CD4-positive, alpha-beta memory T cell (primary cell): ENCODE data around the gene DPAGT1. TPM values are rescaled to one million over a fixed set of nuclear protein-coding genes. Genes with fewer than 3 reads are reported as not detected.

Experiments used
- CTCF ChIA-PET: fragments of 350-600 bp; sonication (Branson Sonifier 250); formaldehyde crosslinking; loops from one replicate; lab custom pipeline; 2021; ENCODE audit warnings: inconsistent platforms; ENCODE audit not compliant: partially characterized antibody; lab: Charles Lee
- POLR2A ChIA-PET: fragments of 350-600 bp; sonication (Branson Sonifier 250); formaldehyde crosslinking; loops from one replicate; lab custom pipeline; 2021; ENCODE audit not compliant: partially characterized antibody; lab: Charles Lee
- DNase-seq, 5 donors: peaks; one replicate each; pipeline versions ENCODE4 v3.0.0 to v3.0.0-alpha.2; 2020 to 2022; ENCODE audit warnings: mixed read lengths in 1 of 5
- H3K27ac ChIP-seq: one replicate; pipeline ENCODE4 v1.7.0; 2013; ENCODE audit warnings: low read depth, low read length
- H3K27me3 ChIP-seq: 2 replicates; pipeline ENCODE4 v1.7.0; 2013; ENCODE audit warnings: mild to moderate bottlenecking, low read length, moderate library complexity; ENCODE audit not compliant: insufficient read depth
- H3K36me3 ChIP-seq: 2 replicates; pipeline ENCODE4 v1.7.0; 2013; ENCODE audit warnings: mild to moderate bottlenecking, low read length, moderate library complexity; ENCODE audit not compliant: insufficient read depth
- H3K4me1 ChIP-seq: 2 replicates; pipeline ENCODE4 v1.7.0; 2013; ENCODE audit warnings: mild to moderate bottlenecking, low read length, moderate library complexity; ENCODE audit not compliant: insufficient read depth
- H3K4me3 ChIP-seq, 2 donors: one replicate each; pipeline ENCODE4 v1.7.0; 2013; ENCODE audit warnings: low read length in 2 of 2, mild to moderate bottlenecking in 1 of 2
- H3K9me3 ChIP-seq, 2 donors: one replicate each; pipeline ENCODE4 v1.7.0; 2013; ENCODE audit warnings: low read length in 2 of 2, control low read depth in 1 of 2; ENCODE audit not compliant: control insufficient read depth in 1 of 2
- H3K27ac Mint-ChIP-seq, 7 donors: one replicate each; pipeline ENCODE4 v1.8.0; 2020 to 2021; ENCODE audit warnings: mixed read lengths in 7 of 7, mild to moderate bottlenecking in 6 of 7, inconsistent platforms in 3 of 7, moderate library complexity in 3 of 7
- H3K27me3 Mint-ChIP-seq, 2 donors: one replicate each; pipeline ENCODE4 v1.8.0; 2020 to 2021; ENCODE audit warnings: mixed read lengths in 2 of 2
- H3K36me3 Mint-ChIP-seq, 2 donors: one replicate each; pipeline ENCODE4 v1.8.0; 2020 to 2021; ENCODE audit warnings: mixed read lengths in 2 of 2, inconsistent platforms in 1 of 2, mild to moderate bottlenecking in 1 of 2
- H3K4me1 Mint-ChIP-seq, 4 donors: one replicate each; pipeline ENCODE4 v1.8.0; 2020 to 2021; ENCODE audit warnings: mixed read lengths in 4 of 4, mild to moderate bottlenecking in 1 of 4
- H3K4me3 Mint-ChIP-seq, 8 donors: one replicate each; pipeline ENCODE4 v1.8.0; 2020 to 2021; ENCODE audit warnings: mixed read lengths in 8 of 8, mild to moderate bottlenecking in 7 of 8, moderate library complexity in 6 of 8, inconsistent platforms in 3 of 8
- H3K9me3 Mint-ChIP-seq, 8 donors: one replicate each; pipeline ENCODE4 v1.8.0; 2020 to 2021; ENCODE audit warnings: mixed read lengths in 8 of 8, mild to moderate bottlenecking in 5 of 8, inconsistent platforms in 3 of 8, moderate library complexity in 1 of 8
- intact Hi-C: fragments of 100-400 bp; cut with micrococcal nuclease; formaldehyde crosslinking; loops from one replicate; pipeline ENCODE4 v1.15.1; 2023
- polyA plus RNA-seq, 2 donors: library from polyadenylated mRNA; unstranded; fragments of 300-500 nt; fragmentation: Illumina TruSeq; gene quantifications; one replicate each; pipeline ENCODE4 v1.2.3, GENCODE V29; 2021
- total RNA-seq, 2 experiments: library from RNA; stranded (reverse); gene quantifications; one replicate each; pipeline ENCODE4 v1.2.3, GENCODE V29; 2021

Gene DPAGT1
- total and polyA plus RNA-seq, 4 experiments from 2014 or later: 32.9 to 52.3 (median 52.2) TPM

DNA sequence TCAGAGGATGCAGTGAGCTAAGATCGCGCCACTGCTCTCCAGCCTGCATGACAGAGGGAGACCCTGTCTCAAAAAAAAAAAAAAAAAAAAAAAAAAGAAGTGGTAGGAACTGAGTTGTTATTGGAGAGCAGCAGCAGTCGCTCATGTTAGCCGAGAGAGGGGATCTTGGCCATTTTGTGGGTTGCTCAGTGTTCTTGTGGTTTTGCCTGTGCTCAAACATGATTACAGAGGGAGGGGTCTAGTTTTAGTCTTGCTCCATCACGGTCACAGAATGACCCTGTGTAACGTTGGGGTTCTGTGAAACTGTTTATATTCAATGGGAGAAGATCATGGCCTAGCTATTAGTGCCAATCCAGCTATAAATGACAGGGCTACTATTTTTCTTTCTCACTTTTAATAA lies 1.9 kb downstream of the DPAGT1 start:
- peaks cover 0 to 8% (median 0%) of the 10 kb centered on the region in 8 donors for H3K9me3 Mint-ChIP-seq
- peaks cover 19 to 49% of the 10 kb centered on the region in 2 donors for H3K36me3 Mint-ChIP-seq
- intact Hi-C loops: loop anchor here (5.0 kb wide), 3 partner anchors 172 to 1957 kb away; partner anchors contain the start of genes BCL9L and PAFAH1B2
- DNase-seq: no peak
- peaks cover 24 to 60% (median 46%) of the 10 kb centered on the region in 4 donors for H3K4me1 Mint-ChIP-seq
- Histone ChIP-seq H3K4me1 (peaks cover 39% of the 10 kb centered on the region), H3K27me3 (no peaks in the 10 kb centered on the region), H3K36me3 (peaks cover 17% of the 10 kb centered on the region), H3K27ac (no peak overlapping the region), H3K9me3 (no peaks in the 10 kb centered on the region), H3K4me3 (no peak overlapping the region)
- ChIA-PET POLR2A (interaction anchor here (0.7 to 6.0 kb wide), 4 partner anchors 9 to 142 kb away, joined by 3 to 109 read pairs (median 4); partner anchors contain the start of gene HINFP), CTCF (interaction anchor here (1.0 to 2.1 kb wide), 7 partner anchors 9 to 80 kb away, joined by 3 to 6 read pairs (median 5); partner anchors contain the start of genes HMBS and VPS11)
- H3K27ac Mint-ChIP-seq: peak overlapping the region in 1 of 7 donors; percentile 93
- H3K27me3 Mint-ChIP-seq: peaks cover 0 to 1% of the 10 kb centered on the region in 2 donors
- H3K4me3 Mint-ChIP-seq: peak overlapping the region in 5 of 8 donors; percentile 93 to 99 (median 97)

DNA sequence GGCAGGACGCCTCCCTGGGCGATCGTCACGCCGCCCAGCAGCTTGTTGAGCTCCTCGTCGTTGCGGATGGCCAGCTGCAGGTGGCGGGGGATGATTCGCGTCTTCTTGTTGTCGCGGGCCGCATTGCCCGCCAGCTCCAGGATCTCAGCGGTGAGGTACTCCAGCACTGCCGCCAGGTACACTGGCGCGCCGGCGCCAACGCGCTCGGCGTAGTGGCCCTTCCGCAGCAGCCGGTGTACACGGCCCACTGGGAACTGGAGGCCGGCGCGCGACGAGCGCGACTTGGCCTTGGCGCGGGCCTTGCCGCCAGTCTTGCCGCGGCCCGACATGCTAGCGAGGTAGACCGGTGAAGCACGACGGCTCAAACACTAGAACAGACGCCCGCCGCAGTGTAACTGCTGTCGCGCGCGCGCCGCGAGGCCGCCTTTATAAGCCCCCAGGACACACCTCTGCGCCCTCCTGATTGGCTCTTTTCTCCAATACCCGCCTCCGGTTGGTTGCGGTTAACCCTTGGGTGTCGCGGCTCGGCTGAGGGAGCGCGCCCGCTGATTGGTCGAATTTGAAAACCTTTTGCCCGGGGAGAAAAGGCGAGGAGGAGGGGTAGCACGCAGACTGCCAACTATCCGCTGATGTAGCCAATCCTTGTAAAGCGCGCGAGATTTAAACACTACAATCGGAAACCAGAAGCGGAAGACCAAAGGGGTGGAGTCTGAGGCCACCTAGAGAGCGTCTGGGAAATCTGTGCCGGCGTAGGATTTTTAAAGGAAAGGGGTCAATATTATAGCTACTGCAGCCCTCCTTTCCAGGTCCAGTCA lies 6.4 kb downstream of the DPAGT1 start:
- Histone ChIP-seq H3K4me3 (peak overlapping the region; percentile 42 to 87), H3K4me1 (peaks cover 34% of the 10 kb centered on the region), H3K9me3 (no peaks in the 10 kb centered on the region), H3K36me3 (peaks cover 17% of the 10 kb centered on the region), H3K27ac (peak overlapping the region; percentile 81), H3K27me3 (no peaks in the 10 kb centered on the region)
- Mint-ChIP-seq H3K4me3 (peak overlapping the region; percentile 84 to 97 (median 93)), H3K9me3 (peaks cover 0 to 12% (median 0%) of the 10 kb centered on the region in 8 donors), H3K27me3 (peaks cover 0 to 1% of the 10 kb centered on the region in 2 donors), H3K36me3 (peaks cover 19 to 44% of the 10 kb centered on the region in 2 donors), H3K27ac (peak overlapping the region; percentile 86 to 96 (median 93)), H3K4me1 (peaks cover 22 to 52% (median 38%) of the 10 kb centered on the region in 4 donors)
- ChIA-PET CTCF (interaction anchor here (0.7 to 2.7 kb wide), 22 partner anchors 10 to 243 kb away, joined by 3 to 14 read pairs (median 4); partner anchors contain the start of genes C2CD2L, CBL, HINFP and HMBS), POLR2A (interaction anchor here (0.6 to 5.9 kb wide), 45 partner anchors 10 to 657 kb away, joined by 3 to 210 read pairs (median 6); partner anchors contain the start of genes ABCG4, C2CD2L, CBL and CENATAC)
- intact Hi-C loops: loop anchor here (1.0 to 5.0 kb wide), 12 partner anchors 10 to 168 kb away; partner anchors contain the start of genes ABCG4, BCL9L, C2CD2L and CENATAC
- peak; percentile 99 to 100 (median 100) for DNase-seq

DNA sequence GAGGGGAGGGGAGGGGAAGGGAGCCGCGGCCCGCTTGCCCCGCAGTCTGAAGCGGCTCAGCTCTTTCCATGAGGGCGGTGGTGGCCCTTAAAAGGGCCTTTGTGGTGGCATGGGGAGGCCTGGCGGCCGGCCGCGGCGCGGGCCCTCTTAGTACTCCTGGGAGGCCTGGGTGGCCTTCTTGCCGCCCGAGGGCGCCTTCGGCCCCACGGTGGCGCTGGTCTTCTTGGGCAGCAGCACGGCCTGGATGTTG lies 6.9 kb downstream of the DPAGT1 start:
- peaks cover 17 to 47% (median 32%) of the 10 kb centered on the region in 4 donors for H3K4me1 Mint-ChIP-seq
- ChIA-PET POLR2A (interaction anchor here (0.6 to 5.9 kb wide), 43 partner anchors 9 to 656 kb away, joined by 3 to 210 read pairs (median 7); partner anchors contain the start of genes ABCG4, C2CD2L, CBL and CENATAC), CTCF (interaction anchor here (0.6 to 2.7 kb wide), 22 partner anchors 9 to 243 kb away, joined by 3 to 14 read pairs (median 4); partner anchors contain the start of genes C2CD2L, CBL, HINFP and HMBS)
- Histone ChIP-seq H3K27me3 (no peaks in the 10 kb centered on the region), H3K27ac (peak overlapping the region; percentile 81), H3K4me3 (peak overlapping the region; percentile 42 to 87), H3K9me3 (no peaks in the 10 kb centered on the region), H3K36me3 (peaks cover 17% of the 10 kb centered on the region), H3K4me1 (peaks cover 29% of the 10 kb centered on the region)
- H3K36me3 Mint-ChIP-seq: peaks cover 19 to 43% of the 10 kb centered on the region in 2 donors
- DNase-seq: no peak
- H3K27me3 Mint-ChIP-seq: peaks cover 0 to 1% of the 10 kb centered on the region in 2 donors
- peak overlapping the region; percentile 84 to 97 (median 93) for H3K4me3 Mint-ChIP-seq
- H3K27ac Mint-ChIP-seq: peak overlapping the region; percentile 86 to 96 (median 93)
- intact Hi-C loops: loop anchor here (1.0 to 5.0 kb wide), 12 partner anchors 9 to 167 kb away; partner anchors contain the start of genes ABCG4, BCL9L, C2CD2L and CENATAC
- H3K9me3 Mint-ChIP-seq: peaks cover 0 to 12% (median 0%) of the 10 kb centered on the region in 8 donors

DNA sequence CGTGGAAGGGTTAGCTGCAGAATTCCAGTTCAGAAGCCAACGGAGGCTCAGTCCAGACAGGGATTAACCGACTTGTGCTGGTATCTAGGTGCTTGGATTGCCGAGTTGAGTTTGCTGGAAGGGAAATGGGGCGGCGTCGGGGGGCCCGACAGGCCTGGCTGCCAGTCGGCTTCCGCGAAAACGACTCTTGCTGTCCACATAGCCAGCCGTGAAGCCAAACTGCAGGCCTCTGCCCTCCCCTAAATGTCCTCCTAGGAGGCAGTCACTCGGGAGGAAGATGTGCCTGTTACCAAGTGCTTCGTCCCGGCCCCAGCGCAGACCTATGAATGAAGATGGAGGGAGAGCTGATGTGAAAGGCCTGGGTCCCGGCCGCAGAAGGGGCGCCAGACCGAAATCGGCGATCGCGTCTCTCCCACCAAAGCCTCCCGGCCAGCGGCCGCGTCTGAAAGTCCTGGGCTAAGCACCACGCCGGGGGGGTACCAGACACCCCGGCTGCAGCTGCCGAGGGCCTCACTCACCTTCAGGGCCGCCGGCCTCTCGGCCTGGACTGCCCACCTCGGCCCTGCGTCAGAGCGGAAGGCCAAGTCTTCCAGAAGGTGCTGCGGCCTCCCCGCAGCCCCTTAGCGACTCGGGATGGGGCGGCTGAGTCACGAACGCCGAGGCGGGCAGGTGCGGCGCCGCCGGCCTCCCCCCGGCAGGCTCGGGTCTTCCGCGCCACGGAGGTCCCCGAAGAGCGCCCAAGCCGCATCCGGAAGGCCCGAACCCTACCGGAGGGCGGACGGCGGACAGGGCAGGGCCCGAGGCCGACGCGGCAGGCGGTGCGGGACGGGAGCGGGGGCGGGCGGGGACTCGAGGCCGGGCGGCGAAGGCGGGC lies 7.5 kb downstream of the DPAGT1 start:
- peak; percentile 21 to 64 (median 41) for DNase-seq
- Mint-ChIP-seq H3K9me3 (peaks cover 0 to 12% (median 0%) of the 10 kb centered on the region in 8 donors), H3K36me3 (peaks cover 19 to 43% of the 10 kb centered on the region in 2 donors), H3K4me3 (peak overlapping the region; percentile 90 to 97 (median 93)), H3K4me1 (peaks cover 17 to 45% (median 31%) of the 10 kb centered on the region in 4 donors), H3K27me3 (peaks cover 0 to 1% of the 10 kb centered on the region in 2 donors), H3K27ac (peak overlapping the region; percentile 92 to 96 (median 93))
- ChIA-PET CTCF (interaction anchor here (0.6 to 2.7 kb wide), 18 partner anchors 9 to 244 kb away, joined by 3 to 14 read pairs (median 5); partner anchors contain the start of genes C2CD2L, CBL, HINFP and HMBS), POLR2A (interaction anchor here (0.8 to 5.9 kb wide), 43 partner anchors 9 to 656 kb away, joined by 3 to 210 read pairs (median 7); partner anchors contain the start of genes ABCG4, C2CD2L, CBL and CENATAC)
- H3K27me3 ChIP-seq: no peaks in the 10 kb centered on the region
- H3K4me3 ChIP-seq: peak overlapping the region; percentile 18 to 87
- H3K9me3 ChIP-seq: no peaks in the 10 kb centered on the region
- intact Hi-C loops: loop anchor here (2.0 kb wide), 1 partner anchor 55 kb away; the partner anchor contains the start of gene ABCG4
- H3K27ac ChIP-seq: peak overlapping the region; percentile 81
- peaks cover 17% of the 10 kb centered on the region for H3K36me3 ChIP-seq
- peaks cover 27% of the 10 kb centered on the region for H3K4me1 ChIP-seq

DNA sequence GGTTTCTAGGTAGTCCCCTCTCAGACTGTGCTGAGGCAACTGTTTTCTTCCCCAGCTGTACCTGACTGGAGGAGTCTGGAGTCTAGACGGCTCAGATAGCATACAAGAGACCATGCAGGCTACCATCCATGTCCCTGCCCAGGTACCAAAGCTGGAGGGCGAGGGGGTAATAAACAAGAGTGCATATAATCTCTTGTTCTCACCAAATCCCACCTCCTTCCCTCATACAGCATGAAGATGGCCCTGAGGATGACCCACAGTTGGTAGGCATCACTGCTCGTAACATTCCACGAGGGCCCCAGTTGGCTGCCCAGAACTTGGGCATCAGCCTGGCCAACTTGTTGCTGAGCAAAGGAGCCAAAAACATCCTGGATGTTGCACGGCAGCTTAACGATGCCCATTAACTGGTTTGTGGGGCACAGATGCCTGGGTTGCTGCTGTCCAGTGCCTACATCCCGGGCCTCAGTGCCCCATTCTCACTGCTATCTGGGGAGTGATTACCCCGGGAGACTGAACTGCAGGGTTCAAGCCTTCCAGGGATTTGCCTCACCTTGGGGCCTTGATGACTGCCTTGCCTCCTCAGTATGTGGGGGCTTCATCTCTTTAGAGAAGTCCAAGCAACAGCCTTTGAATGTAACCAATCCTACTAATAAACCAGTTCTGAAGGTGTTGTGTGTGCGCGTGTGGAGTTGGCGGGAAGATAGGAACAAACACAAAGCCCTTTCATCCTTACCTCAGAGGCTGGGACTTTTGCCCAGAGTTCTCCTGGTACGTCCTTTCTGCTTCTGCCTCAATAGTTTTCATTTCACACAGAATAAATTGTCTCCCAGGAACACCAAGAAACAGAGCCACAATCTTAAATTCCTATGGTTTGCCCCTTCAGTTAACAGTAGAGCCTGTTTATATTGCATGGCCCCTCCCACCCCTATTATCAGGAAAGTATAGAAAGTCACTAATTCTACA lies 8.5 kb downstream of the DPAGT1 start:
- H3K27me3 ChIP-seq: no peaks in the 10 kb centered on the region
- H3K27ac Mint-ChIP-seq: peak overlapping the region; percentile 68 to 93 (median 86)
- DNase-seq: no peak
- peaks cover 11 to 35% of the 10 kb centered on the region in 2 donors for H3K36me3 Mint-ChIP-seq
- H3K27me3 Mint-ChIP-seq: peaks cover 0 to 1% of the 10 kb centered on the region in 2 donors
- H3K4me1 ChIP-seq: peaks cover 27% of the 10 kb centered on the region
- H3K9me3 ChIP-seq: no peaks in the 10 kb centered on the region
- peak overlapping the region; percentile 81 for H3K27ac ChIP-seq
- ChIA-PET CTCF (interaction anchor here (2.1 to 2.7 kb wide), 4 partner anchors 14 to 113 kb away, joined by 5 to 11 read pairs (median 5); partner anchors contain the start of genes C2CD2L, CBL and NLRX1), POLR2A (interaction anchor here (0.8 to 5.9 kb wide), 14 partner anchors 8 to 231 kb away, joined by 3 to 210 read pairs (median 9); partner anchors contain the start of genes C2CD2L, DPAGT1, HINFP and HMBS)
- peaks cover 0 to 12% (median 0%) of the 10 kb centered on the region in 8 donors for H3K9me3 Mint-ChIP-seq
- intact Hi-C loops: no loop called here
- H3K4me3 Mint-ChIP-seq: peak overlapping the region; percentile 81 to 97 (median 90)
- H3K36me3 ChIP-seq: peaks cover 16% of the 10 kb centered on the region
- H3K4me3 ChIP-seq: peak overlapping the region; percentile 18 to 87
- peaks cover 16 to 45% (median 26%) of the 10 kb centered on the region in 4 donors for H3K4me1 Mint-ChIP-seq
